Peyer's patch (tissue), 4 donors: Measurements from ENCODE around the gene LDLRAD3. TPM values are rescaled to one million over a fixed set of nuclear protein-coding genes. Genes with fewer than 3 reads are reported as not detected.
A peak's percentile ranks its signal among the peaks of the same experiment; 100 is the strongest.

ENCODE experiments used
- DNase-seq, 3 donors: peaks; one replicate each; pipeline ENCODE4 v3.0.0-alpha.2; 2017 to 2019
- H3K27ac ChIP-seq, 4 donors: fragments of 200-600 bp; sonication (generic); one replicate each; pipeline ENCODE4 v1.5.1; 2016 to 2019
- H3K27me3 ChIP-seq, 2 donors: fragments of 200-600 bp; sonication (generic); one replicate each; pipeline ENCODE4 v1.5.1; 2019
- H3K36me3 ChIP-seq, 3 donors: fragments of 200-600 bp; sonication (generic); one replicate each; pipeline ENCODE4 v1.5.1; 2016 to 2019
- H3K4me1 ChIP-seq, 4 donors: fragments of 200-600 bp; sonication (generic); one replicate each; pipeline ENCODE4 v1.5.1; 2016 to 2019
- H3K4me3 ChIP-seq, 4 donors: fragments of 200-600 bp; sonication (generic); 1 replicate in 3 of 4; 2 replicates in 1 of 4; pipeline ENCODE4 v1.5.1; 2016 to 2019; ENCODE audit warnings: mild to moderate bottlenecking in 1 of 4
- H3K9me3 ChIP-seq, 4 donors: fragments of 200-600 bp; sonication (generic); one replicate each; pipeline ENCODE4 v1.5.1; 2016 to 2019; ENCODE audit warnings: mild to moderate bottlenecking in 1 of 4
- POLR2A ChIP-seq, 2 donors: fragments of 450-650 bp; IDR thresholded peaks; one replicate each; pipeline ENCODE4 v1.5.1; 2017; ENCODE audit warnings: antibody characterized with exemption in 2 of 2, mild to moderate bottlenecking in 2 of 2, moderate library complexity in 2 of 2
- total RNA-seq, 4 donors: library from RNA; depleted of rRNA; stranded (reverse); fragments of >200 nt; gene quantifications; one replicate each; pipeline ENCODE4 v1.1.0, GENCODE V29; 2016
- TF ChIP-seq, protein P1 (sequence below), 6 experiments: fragments of 450-650 bp in 4 of 6; fragments of 200-600 bp in 2 of 6; sonication (generic) in 1 of 6; IDR thresholded peaks; one replicate each; pipeline ENCODE4 v1.5.1; 2017 to 2019; ENCODE audit warnings: antibody characterized with exemption in 6 of 6, mild to moderate bottlenecking in 3 of 6, moderate library complexity in 1 of 6

The LDLRAD3 gene
- total RNA-seq, 4 donors from 2014 or later: 1.2 to 14.0 (median 4.8) TPM

DNA sequence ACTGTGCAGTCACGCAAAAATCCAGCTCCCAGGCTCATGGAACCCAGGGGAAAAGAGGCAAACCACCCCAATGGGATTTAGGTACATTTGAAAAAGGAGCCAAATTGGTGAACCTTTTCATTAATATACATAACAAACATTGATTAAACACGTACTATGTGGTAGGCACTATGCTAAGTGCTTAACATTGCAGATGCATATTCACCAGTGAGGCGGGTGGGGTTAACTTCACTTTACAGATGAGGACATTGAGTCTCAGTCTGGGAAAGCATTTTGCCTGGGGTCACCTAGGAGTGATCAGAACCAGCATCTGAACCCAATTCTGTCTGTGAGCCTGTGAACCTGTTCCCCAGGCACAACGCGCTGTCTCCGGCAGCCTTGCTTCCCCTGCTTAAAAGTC, 199.0 kb downstream of the LDLRAD3 start:
- Histone ChIP-seq H3K9me3 (no peaks in the 10 kb centered on the region), H3K4me3 (no peak overlapping the region)
- TF ChIP-seq, protein P1, sequence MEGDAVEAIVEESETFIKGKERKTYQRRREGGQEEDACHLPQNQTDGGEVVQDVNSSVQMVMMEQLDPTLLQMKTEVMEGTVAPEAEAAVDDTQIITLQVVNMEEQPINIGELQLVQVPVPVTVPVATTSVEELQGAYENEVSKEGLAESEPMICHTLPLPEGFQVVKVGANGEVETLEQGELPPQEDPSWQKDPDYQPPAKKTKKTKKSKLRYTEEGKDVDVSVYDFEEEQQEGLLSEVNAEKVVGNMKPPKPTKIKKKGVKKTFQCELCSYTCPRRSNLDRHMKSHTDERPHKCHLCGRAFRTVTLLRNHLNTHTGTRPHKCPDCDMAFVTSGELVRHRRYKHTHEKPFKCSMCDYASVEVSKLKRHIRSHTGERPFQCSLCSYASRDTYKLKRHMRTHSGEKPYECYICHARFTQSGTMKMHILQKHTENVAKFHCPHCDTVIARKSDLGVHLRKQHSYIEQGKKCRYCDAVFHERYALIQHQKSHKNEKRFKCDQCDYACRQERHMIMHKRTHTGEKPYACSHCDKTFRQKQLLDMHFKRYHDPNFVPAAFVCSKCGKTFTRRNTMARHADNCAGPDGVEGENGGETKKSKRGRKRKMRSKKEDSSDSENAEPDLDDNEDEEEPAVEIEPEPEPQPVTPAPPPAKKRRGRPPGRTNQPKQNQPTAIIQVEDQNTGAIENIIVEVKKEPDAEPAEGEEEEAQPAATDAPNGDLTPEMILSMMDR (IDR thresholded peaks at IDR 0.05): no peak
- no peak for TF ChIP-seq POLR2A (IDR thresholded peaks at IDR 0.05)

DNA sequence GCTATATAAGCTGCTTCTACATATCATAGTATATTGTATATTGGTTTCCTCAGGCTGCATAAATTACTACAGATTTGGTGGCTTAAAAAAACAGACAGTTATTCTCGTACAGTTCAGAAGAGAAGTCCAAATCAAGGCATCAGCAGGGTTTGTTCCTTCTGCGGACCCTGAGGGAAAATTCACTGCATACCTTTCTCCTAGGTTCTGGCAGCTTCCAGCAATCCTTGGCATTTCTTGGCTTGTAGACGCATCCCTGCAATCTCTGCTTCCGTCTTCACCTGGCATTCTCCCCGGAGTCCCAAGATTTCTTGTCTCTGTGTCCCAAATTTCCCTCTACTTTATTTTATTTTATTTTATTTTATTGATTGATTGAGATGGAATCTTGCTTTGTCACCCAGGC, 202.6 kb downstream of the LDLRAD3 start:
- H3K4me1 ChIP-seq: peaks cover 0 to 7% (median 0%) of the 10 kb centered on the region in 4 donors
- no peak for TF ChIP-seq POLR2A (IDR thresholded peaks at IDR 0.05)
- TF ChIP-seq, protein P1 (IDR thresholded peaks at IDR 0.05): no peak
- no peak overlapping the region for H3K4me3 ChIP-seq
- no peak for DNase-seq
- no peaks in the 10 kb centered on the region for H3K9me3 ChIP-seq
- no peaks in the 10 kb centered on the region for H3K36me3 ChIP-seq
- H3K27ac ChIP-seq: no peak overlapping the region
- no peaks in the 10 kb centered on the region for H3K27me3 ChIP-seq

More for the DNA sequence above, 199.0 kb downstream of the LDLRAD3 start:
- Histone ChIP-seq H3K27ac (no peak overlapping the region), H3K27me3 (no peaks in the 10 kb centered on the region), H3K36me3 (no peaks in the 10 kb centered on the region), H3K4me1 (no peaks in the 10 kb centered on the region)
- no peak for DNase-seq

DNA sequence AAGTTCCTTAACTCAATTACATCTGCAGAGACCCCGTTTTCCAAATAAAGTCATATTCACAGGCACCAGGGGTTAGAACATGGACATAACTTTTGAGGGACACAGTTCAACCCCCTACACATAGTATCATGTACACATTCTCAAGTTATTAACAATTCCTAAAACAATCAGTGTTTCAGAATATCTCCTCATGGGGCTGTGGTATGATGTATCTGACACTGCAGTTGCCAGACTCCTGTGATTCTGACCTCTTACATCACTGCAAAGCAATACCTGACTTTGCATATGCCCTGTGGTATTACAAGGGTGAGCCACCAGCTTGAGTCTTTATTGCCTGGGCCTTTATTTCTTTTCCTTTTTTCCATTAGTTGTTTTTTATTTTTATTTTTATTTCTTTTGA, 203.6 kb downstream of the LDLRAD3 start:
- H3K27me3 ChIP-seq: no peaks in the 10 kb centered on the region
- no peak for DNase-seq
- no peak overlapping the region for H3K27ac ChIP-seq
- H3K36me3 ChIP-seq: no peaks in the 10 kb centered on the region
- TF ChIP-seq, protein P1 (IDR thresholded peaks at IDR 0.05): no peak
- TF ChIP-seq POLR2A (IDR thresholded peaks at IDR 0.05): no peak
- no peak overlapping the region for H3K4me3 ChIP-seq
- no peaks in the 10 kb centered on the region for H3K9me3 ChIP-seq
- H3K4me1 ChIP-seq: peaks cover 0 to 7% (median 0%) of the 10 kb centered on the region in 4 donors

DNA sequence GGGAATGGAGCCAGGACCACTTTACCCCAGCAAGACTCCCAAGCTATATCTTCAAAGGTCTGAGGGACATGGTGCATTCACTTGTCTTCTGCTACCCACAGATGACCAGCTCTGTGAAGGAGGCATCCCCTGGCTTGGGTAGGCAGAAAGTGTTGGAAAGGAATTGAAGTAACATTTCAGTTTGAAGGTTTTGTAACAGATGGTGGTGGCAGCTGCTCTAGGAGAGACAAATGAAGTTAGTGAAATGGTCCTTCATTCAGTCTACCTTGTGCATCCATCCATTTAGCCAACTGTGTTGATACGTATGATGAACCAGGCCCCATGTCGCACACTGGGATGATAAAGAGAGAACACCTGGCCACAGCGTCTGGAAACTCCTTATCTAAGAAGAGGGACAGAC, 204.8 kb downstream of the LDLRAD3 start:
- H3K36me3 ChIP-seq: no peaks in the 10 kb centered on the region
- no peak overlapping the region for H3K4me3 ChIP-seq
- no peak overlapping the region for H3K27ac ChIP-seq
- peaks cover 0 to 7% (median 0%) of the 10 kb centered on the region in 4 donors for H3K4me1 ChIP-seq
- H3K27me3 ChIP-seq: no peaks in the 10 kb centered on the region
- DNase-seq: no peak
- TF ChIP-seq, protein P1 (IDR thresholded peaks at IDR 0.05): no peak
- TF ChIP-seq POLR2A (IDR thresholded peaks at IDR 0.05): no peak
- no peaks in the 10 kb centered on the region for H3K9me3 ChIP-seq

DNA sequence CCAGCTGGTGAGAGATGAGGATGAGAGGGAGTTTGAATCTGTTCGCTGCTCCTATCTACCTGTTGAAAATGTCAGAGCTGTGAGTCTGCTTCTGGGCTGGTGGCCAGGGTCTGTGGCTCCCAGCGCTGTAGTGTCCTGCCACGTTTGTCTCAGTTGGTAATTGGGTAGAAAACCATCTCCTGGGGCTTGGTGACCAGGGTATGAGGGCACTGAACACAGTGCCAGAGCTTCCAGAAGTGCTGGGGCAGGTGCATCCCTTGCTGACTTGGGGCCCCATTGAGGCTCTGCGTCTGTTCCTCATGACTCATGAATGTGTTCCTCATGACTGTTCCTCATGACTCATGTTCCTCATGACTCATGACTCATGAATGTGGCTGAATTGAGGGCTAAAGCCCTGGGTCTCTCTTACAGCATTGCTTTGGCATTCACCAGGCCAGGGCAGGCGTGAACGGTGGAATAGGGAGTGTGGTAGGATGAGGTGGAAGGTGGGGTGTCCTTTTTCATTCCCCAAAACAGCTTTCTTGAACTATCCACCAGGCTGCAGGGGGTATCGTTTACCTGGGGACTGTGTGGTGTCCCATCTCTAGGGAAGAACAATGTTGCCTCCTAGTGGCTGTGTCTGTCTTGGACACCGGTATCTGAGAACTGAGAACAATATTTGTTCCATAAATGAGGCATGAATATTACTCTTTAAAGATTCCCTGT, 205.8 kb downstream of the LDLRAD3 start:
- Histone ChIP-seq H3K4me1 (peaks cover 0 to 7% (median 0%) of the 10 kb centered on the region in 4 donors), H3K27ac (peak overlapping the region in 1 of 4 donors; percentile 16)
- TF ChIP-seq, protein P1 (IDR thresholded peaks at IDR 0.05): peak in 3 of 6 experiments; percentile 30 to 45 (median 32)
- TF ChIP-seq POLR2A (IDR thresholded peaks at IDR 0.05): no peak

More for the DNA sequence above, 205.8 kb downstream of the LDLRAD3 start:
- H3K27me3 ChIP-seq: no peaks in the 10 kb centered on the region
- no peaks in the 10 kb centered on the region for H3K9me3 ChIP-seq
- peak in 1 of 3 donors; percentile 66 for DNase-seq
- no peak overlapping the region for H3K4me3 ChIP-seq
- no peaks in the 10 kb centered on the region for H3K36me3 ChIP-seq
